HG03354 (cell line): ENCODE data around the gene ITSN1.

Source experiments
- ATAC-seq: cut with Tn5 transposase; IDR thresholded peaks from one replicate; pipeline ENCODE4 v1.9.1; 2021; ENCODE audit warnings: mild to moderate bottlenecking; ENCODE audit not compliant: unreplicated experiment, poor library complexity, severe bottlenecking

The ITSN1 gene

GRCh38 chr21:33939226-33939625 lies 296.9 kb downstream of the ITSN1 start:
- no peak for ATAC-seq

GRCh38 chr21:33940164-33940880 lies 298.0 kb downstream of the ITSN1 start:
- no peak for ATAC-seq

GRCh38 chr21:33940881-33941245 lies 298.6 kb downstream of the ITSN1 start:
- no peak for ATAC-seq

- ATAC-seq: no peak
Observed at GRCh38 chr21:33942426-33942825, 300.1 kb downstream of the ITSN1 start.

- no peak for ATAC-seq
Observed at GRCh38 chr21:33943293-33943692, 301.0 kb downstream of the ITSN1 start.

- no peak for ATAC-seq
Observed at GRCh38 chr21:33944185-33944763, 302.0 kb downstream of the ITSN1 start.

GRCh38 chr21:33945652-33946270 lies 303.5 kb downstream of the ITSN1 start:
- no peak for ATAC-seq

GRCh38 chr21:33947451-33948095 lies 305.3 kb downstream of the ITSN1 start:
- ATAC-seq: peak; percentile 66

GRCh38 chr21:33948096-33948950 lies 306.0 kb downstream of the ITSN1 start:
- peak; percentile 65 for ATAC-seq

- no peak for ATAC-seq
Observed at GRCh38 chr21:33948951-33949444, 306.7 kb downstream of the ITSN1 start.
